ENCODE data around the gene GABRB1.

GABRB1 gene

GRCh38 chr4:47425628-47426027 is 394.3 kb downstream of the GABRB1 start:
- no peaks in the 10 kb centered on the region for H3K4me1 ChIP-seq (ENCODE audit: insufficient read depth, low read length)
- H3K27ac ChIP-seq (ENCODE audit: low read depth, low read length): no peak overlapping the region
- no peaks in the 10 kb centered on the region for H3K9me3 ChIP-seq (ENCODE audit: insufficient read depth, low read depth, low read length)
- H3K9ac ChIP-seq (ENCODE audit: low read depth, low read length): no peak overlapping the region
- H3K4me3 ChIP-seq (ENCODE audit: low read length): no peak overlapping the region
- no peaks in the 10 kb centered on the region for H3K36me3 ChIP-seq (ENCODE audit: insufficient read depth, low read length)
- H3K27me3 ChIP-seq (ENCODE audit: insufficient read depth, low read length): no peaks in the 10 kb centered on the region
- WGBS: 95% methylated on average over 25 of the region's 25 CpGs

GRCh38 chr4:47427935-47428334 is 396.6 kb downstream of the GABRB1 start:
- no peak overlapping the region for H3K4me3 ChIP-seq (ENCODE audit: low read length)
- H3K4me1 ChIP-seq (ENCODE audit: insufficient read depth, low read length): no peaks in the 10 kb centered on the region
- no peak overlapping the region for H3K27ac ChIP-seq (ENCODE audit: low read depth, low read length)
- H3K9me3 ChIP-seq (ENCODE audit: insufficient read depth, low read depth, low read length): no peaks in the 10 kb centered on the region
- WGBS: 100% methylated on average over 2 of the region's 2 CpGs
- no peak overlapping the region for H3K9ac ChIP-seq (ENCODE audit: low read depth, low read length)
- no peaks in the 10 kb centered on the region for H3K36me3 ChIP-seq (ENCODE audit: insufficient read depth, low read length)
- no peaks in the 10 kb centered on the region for H3K27me3 ChIP-seq (ENCODE audit: insufficient read depth, low read length)

- Histone ChIP-seq H3K36me3 (ENCODE audit: insufficient read depth, low read length) (no peaks in the 10 kb centered on the region), H3K27me3 (ENCODE audit: insufficient read depth, low read length) (no peaks in the 10 kb centered on the region), H3K4me1 (ENCODE audit: insufficient read depth, low read length) (no peaks in the 10 kb centered on the region), H3K4me3 (ENCODE audit: low read length) (no peak overlapping the region), H3K27ac (ENCODE audit: low read depth, low read length) (no peak overlapping the region), H3K9ac (ENCODE audit: low read depth, low read length) (no peak overlapping the region), H3K9me3 (ENCODE audit: insufficient read depth, low read depth, low read length) (no peaks in the 10 kb centered on the region)
- 90% methylated on average over 1 of the region's 1 CpG for WGBS
These were observed 401.4 kb downstream of the GABRB1 start for GRCh38 chr4:47432749-47433148.

GRCh38 chr4:47434931-47435330 is 403.6 kb downstream of the GABRB1 start:
- no peak overlapping the region for H3K9ac ChIP-seq (ENCODE audit: low read depth, low read length)
- no peaks in the 10 kb centered on the region for H3K4me1 ChIP-seq (ENCODE audit: insufficient read depth, low read length)
- H3K36me3 ChIP-seq (ENCODE audit: insufficient read depth, low read length): no peaks in the 10 kb centered on the region
- no peaks in the 10 kb centered on the region for H3K27me3 ChIP-seq (ENCODE audit: insufficient read depth, low read length)
- H3K4me3 ChIP-seq (ENCODE audit: low read length): no peak overlapping the region
- H3K27ac ChIP-seq (ENCODE audit: low read depth, low read length): no peak overlapping the region
- H3K9me3 ChIP-seq (ENCODE audit: insufficient read depth, low read depth, low read length): no peaks in the 10 kb centered on the region

GRCh38 chr4:47442980-47443379 is 411.6 kb downstream of the GABRB1 start:
- H3K36me3 ChIP-seq (ENCODE audit: insufficient read depth, low read length): no peaks in the 10 kb centered on the region
- no peaks in the 10 kb centered on the region for H3K27me3 ChIP-seq (ENCODE audit: insufficient read depth, low read length)
- no peak overlapping the region for H3K4me3 ChIP-seq (ENCODE audit: low read length)
- H3K27ac ChIP-seq (ENCODE audit: low read depth, low read length): no peak overlapping the region
- H3K4me1 ChIP-seq (ENCODE audit: insufficient read depth, low read length): peaks cover 7% of the 10 kb centered on the region; the same call in 1 of the 2 replicates
- no peak overlapping the region for H3K9ac ChIP-seq (ENCODE audit: low read depth, low read length)
- H3K9me3 ChIP-seq (ENCODE audit: insufficient read depth, low read depth, low read length): no peaks in the 10 kb centered on the region
- 93% methylated on average over 5 of the region's 5 CpGs for WGBS

- Histone ChIP-seq H3K36me3 (ENCODE audit: insufficient read depth, low read length) (no peaks in the 10 kb centered on the region), H3K9ac (ENCODE audit: low read depth, low read length) (no peak overlapping the region), H3K27me3 (ENCODE audit: insufficient read depth, low read length) (no peaks in the 10 kb centered on the region), H3K9me3 (ENCODE audit: insufficient read depth, low read depth, low read length) (no peaks in the 10 kb centered on the region), H3K4me3 (ENCODE audit: low read length) (no peak overlapping the region), H3K4me1 (ENCODE audit: insufficient read depth, low read length) (peaks cover 7% of the 10 kb centered on the region; the same call in 1 of the 2 replicates), H3K27ac (ENCODE audit: low read depth, low read length) (no peak overlapping the region)
- 95% methylated on average over 2 of the region's 2 CpGs for WGBS
These were observed 412.7 kb downstream of the GABRB1 start for GRCh38 chr4:47444031-47444430.

DNA sequence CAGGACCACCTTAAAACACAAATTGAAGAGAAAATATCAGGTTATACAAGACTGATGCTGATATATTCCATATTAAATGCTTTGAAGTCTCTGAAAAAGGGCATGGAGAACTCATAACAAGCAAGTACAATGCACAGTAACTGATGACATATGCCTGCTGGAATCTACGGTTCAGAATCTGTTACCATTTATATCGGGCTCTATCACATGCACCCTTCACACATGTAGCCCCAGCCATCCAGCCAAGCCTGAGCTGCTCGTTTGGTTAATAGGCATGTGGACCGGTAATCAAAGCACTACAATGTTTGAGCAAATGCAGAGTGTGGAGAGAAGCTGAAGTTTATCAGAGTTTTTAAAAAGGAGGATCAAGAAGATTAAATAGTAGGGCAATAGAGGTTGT is 420.3 kb downstream of the GABRB1 start:
- Histone ChIP-seq H3K9me3 (ENCODE audit: insufficient read depth, low read depth, low read length) (no peaks in the 10 kb centered on the region), H3K4me1 (ENCODE audit: insufficient read depth, low read length) (no peaks in the 10 kb centered on the region), H3K27me3 (ENCODE audit: insufficient read depth, low read length) (no peaks in the 10 kb centered on the region), H3K9ac (ENCODE audit: low read depth, low read length) (no peak overlapping the region), H3K36me3 (ENCODE audit: insufficient read depth, low read length) (peaks cover 9% of the 10 kb centered on the region; the same call in 1 of the 2 replicates), H3K4me3 (ENCODE audit: low read length) (no peak overlapping the region), H3K27ac (ENCODE audit: low read depth, low read length) (no peak overlapping the region)
- WGBS: 82% methylated on average over 4 of the region's 4 CpGs

DNA sequence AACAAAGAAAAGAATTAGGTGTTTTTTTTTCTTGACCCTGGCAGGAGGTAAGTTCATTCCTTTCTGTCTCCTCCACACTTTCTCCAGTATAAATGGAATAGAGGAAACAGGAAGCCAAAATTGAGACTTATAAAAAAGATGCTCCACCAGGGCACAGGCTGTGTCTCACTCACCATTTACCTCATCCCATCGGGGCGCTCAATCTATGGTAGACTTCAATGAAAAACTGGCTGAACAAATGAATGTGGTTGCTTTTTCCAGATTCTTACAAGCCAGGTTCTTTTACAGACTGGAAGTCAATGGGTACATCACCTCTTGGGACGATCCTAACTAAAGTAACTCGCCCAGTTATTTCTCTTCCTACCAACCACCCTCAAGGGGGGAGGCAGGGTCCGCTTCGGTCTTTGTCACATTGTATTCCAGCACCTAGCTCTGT is 431.4 kb downstream of the GABRB1 start:
- peak overlapping the region; percentile 70; the same call in 1 of the 2 replicates for H3K27ac ChIP-seq (ENCODE audit: low read depth, low read length)
- no peaks in the 10 kb centered on the region for H3K27me3 ChIP-seq (ENCODE audit: insufficient read depth, low read length)
- no peaks in the 10 kb centered on the region for H3K9me3 ChIP-seq (ENCODE audit: insufficient read depth, low read depth, low read length)
- H3K4me1 ChIP-seq (ENCODE audit: insufficient read depth, low read length): no peaks in the 10 kb centered on the region; the same call in 1 of the 2 replicates
- H3K4me3 ChIP-seq (ENCODE audit: low read length): peak overlapping the region; percentile 77
- peak overlapping the region; percentile 64 for H3K9ac ChIP-seq (ENCODE audit: low read depth, low read length)
- 4% methylated on average over 6 of the region's 6 CpGs for WGBS
- H3K36me3 ChIP-seq (ENCODE audit: insufficient read depth, low read length): no peaks in the 10 kb centered on the region

GRCh38 chr4:47463235-47463956 is 432.0 kb downstream of the GABRB1 start, which contains the start of gene COMMD8:
TSS of gene COMMD8 (minus strand) at chr4:47463702. CDS start at chr4:47463651, 51 bp downstream.
- Histone ChIP-seq H3K36me3 (ENCODE audit: insufficient read depth, low read length) (no peaks in the 10 kb centered on the region), H3K27me3 (ENCODE audit: insufficient read depth, low read length) (no peaks in the 10 kb centered on the region), H3K27ac (ENCODE audit: low read depth, low read length) (peak within 1 kb of the TSS; percentile 70; the same call in 1 of the 2 replicates), H3K4me1 (ENCODE audit: insufficient read depth, low read length) (no peaks in the 10 kb centered on the region; the same call in 1 of the 2 replicates), H3K4me3 (ENCODE audit: low read length) (peak within 1 kb of the TSS; percentile 77), H3K9ac (ENCODE audit: low read depth, low read length) (peak within 1 kb of the TSS; percentile 64), H3K9me3 (ENCODE audit: insufficient read depth, low read depth, low read length) (no peaks in the 10 kb centered on the region)
- under 1% methylated on average over 51 of the region's 51 CpGs for WGBS

GRCh38 chr4:47465004-47465403 is 433.6 kb downstream of the GABRB1 start:
- Histone ChIP-seq H3K36me3 (ENCODE audit: insufficient read depth, low read length) (no peaks in the 10 kb centered on the region), H3K27me3 (ENCODE audit: insufficient read depth, low read length) (no peaks in the 10 kb centered on the region), H3K4me1 (ENCODE audit: insufficient read depth, low read length) (no peaks in the 10 kb centered on the region; the same call in 1 of the 2 replicates), H3K9ac (ENCODE audit: low read depth, low read length) (no peak overlapping the region), H3K27ac (ENCODE audit: low read depth, low read length) (no peak overlapping the region), H3K9me3 (ENCODE audit: insufficient read depth, low read depth, low read length) (no peaks in the 10 kb centered on the region), H3K4me3 (ENCODE audit: low read length) (no peak overlapping the region)
- WGBS: 91% methylated on average over 2 of the region's 2 CpGs

- Histone ChIP-seq H3K27me3 (ENCODE audit: insufficient read depth, low read length) (no peaks in the 10 kb centered on the region), H3K36me3 (ENCODE audit: insufficient read depth, low read length) (no peaks in the 10 kb centered on the region), H3K27ac (ENCODE audit: low read depth, low read length) (no peak overlapping the region), H3K4me1 (ENCODE audit: insufficient read depth, low read length) (peaks cover under 1% of the 10 kb centered on the region; the same call in 1 of the 2 replicates), H3K9me3 (ENCODE audit: insufficient read depth, low read depth, low read length) (no peaks in the 10 kb centered on the region), H3K4me3 (ENCODE audit: low read length) (no peak overlapping the region), H3K9ac (ENCODE audit: low read depth, low read length) (no peak overlapping the region)
- WGBS: no CpG with 5 or more reads among the region's 2 CpGs
These were observed 434.9 kb downstream of the GABRB1 start for GRCh38 chr4:47466056-47466785.
